GM18520 (cell line): ENCODE results near the gene SHISA9.

Source experiments
- ATAC-seq: cut with Tn5 transposase; IDR thresholded peaks from one replicate; pipeline ENCODE4 v1.9.1; 2021; ENCODE audit not compliant: unreplicated experiment

The SHISA9 gene

DNA sequence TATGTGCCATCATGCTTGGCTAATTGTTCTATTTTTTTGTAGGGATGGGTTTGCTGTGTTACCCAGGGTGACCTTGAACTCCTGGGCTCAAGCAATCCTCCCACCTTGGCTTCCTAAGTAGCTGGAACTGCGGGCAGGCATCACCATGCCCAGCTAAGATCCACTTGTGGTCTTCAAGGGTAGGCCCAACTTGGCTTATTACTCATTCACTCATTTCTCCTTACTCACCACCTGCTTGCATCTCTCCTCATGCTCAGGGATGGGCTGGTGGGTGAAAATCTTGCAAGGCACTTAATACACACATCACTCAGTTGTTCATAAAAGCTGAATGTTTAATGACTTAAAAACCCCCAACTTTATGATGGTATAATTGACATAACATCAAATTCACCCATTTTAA, 207.8 kb downstream of the SHISA9 start:
- ATAC-seq: no peak

DNA sequence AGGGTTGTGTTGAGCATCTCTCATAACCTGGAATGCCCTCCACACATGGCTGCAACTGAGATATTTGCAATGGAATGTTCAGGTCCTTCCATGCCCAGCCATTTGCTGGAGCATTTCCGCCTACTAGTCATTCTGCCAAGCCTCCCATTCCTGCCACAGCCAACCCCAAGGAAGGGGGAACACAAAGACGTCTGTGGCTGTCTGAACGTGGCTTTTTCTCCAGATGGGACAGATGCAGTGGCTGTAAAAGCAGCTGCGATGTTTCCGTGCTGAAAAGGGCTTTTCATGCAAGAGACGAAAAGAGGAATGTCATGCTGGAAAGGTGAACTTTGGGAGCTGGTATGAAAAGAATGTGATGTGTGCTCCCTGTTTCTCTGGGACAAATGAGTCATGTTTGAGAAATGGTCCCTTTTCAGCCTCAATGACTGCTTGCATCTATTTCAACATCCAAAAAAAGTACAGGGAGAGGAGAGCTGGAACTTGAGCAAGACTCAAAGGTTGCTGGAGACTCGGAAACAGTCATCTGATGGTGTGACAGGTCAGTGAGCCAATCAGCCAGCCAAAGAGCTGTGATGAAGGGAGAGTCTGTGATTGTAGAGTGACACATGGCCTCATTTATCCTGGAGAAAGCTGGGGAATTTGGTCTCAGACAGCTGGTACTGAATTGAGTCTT, 208.9 kb downstream of the SHISA9 start:
- ATAC-seq: no peak

DNA sequence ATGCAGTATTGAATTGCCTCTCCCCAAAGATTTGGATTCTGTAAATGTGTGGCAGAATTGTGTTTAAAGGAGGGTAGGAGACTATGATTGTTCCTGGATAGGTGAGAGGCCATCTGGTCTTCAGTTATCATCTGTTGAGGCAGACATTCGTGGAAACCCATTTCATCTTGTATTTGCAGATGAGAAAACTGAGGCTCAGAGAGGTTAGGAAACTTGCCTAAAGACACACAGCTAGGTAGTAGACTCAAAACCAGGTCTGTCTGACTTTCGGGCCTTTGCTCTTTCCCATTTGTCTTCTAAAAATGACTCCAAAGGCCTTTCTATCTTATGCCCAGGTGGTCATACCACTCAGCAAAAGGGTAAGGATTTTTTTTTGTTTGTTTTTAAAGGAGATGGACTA, 210.3 kb downstream of the SHISA9 start:
- ATAC-seq: no peak

DNA sequence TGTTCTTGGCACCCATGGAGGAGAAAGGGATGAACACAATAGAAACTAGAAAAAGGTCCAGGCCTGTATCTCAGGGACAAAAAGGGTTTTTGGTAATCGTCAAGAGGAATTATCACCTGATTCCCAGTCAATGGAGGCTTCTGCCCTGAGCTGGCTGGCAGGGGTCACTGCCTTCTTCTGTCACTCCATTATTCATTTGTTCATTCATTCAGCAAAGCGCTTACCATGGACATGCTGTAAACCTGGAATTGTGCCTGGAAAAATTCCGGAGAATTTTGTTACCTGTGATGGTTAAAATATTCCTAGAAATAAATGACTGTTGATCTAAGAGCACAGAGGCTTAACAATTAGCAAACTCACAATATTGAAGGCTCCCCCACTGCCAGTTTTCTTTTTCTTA, 212.3 kb downstream of the SHISA9 start:
- ATAC-seq: no peak

DNA sequence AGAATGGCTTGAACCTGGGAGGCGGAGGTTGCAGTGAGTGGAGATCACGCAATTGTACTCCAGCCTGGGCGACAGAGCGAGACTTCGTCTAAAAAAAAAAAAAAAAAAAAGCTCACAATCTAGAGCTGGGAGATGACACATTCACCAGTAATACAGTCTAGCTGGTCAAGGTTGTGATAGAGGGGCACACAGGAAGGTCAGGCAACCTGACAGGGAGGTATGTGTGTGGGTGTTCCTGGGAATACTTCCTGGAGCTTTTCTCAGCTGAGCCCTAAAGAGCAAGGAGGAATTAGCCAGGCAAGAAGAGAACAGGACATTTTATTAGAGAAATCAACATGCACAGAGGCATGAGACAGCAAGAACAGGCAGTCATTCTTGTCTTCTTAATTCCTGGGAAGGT, 216.7 kb downstream of the SHISA9 start:
- ATAC-seq: no peak

DNA sequence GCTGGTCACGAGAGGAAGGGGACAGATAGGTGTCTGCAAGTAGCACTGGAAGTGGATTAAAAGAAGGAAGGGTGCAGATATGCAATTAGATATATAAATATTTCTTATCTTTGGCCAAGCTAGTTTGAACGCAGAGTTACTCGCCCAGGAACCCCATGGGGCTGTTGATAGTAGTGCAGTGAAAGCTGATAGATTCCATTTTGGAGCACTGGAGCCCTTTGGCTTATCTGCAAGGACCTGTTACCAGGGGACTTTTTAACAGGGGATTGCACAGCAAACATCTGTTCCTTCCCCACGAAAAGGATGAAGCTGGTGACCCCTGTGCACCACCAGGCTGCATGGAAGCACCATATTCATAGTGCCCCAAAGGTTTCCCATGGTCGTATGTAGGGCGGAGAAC, 218.7 kb downstream of the SHISA9 start:
- no peak for ATAC-seq

DNA sequence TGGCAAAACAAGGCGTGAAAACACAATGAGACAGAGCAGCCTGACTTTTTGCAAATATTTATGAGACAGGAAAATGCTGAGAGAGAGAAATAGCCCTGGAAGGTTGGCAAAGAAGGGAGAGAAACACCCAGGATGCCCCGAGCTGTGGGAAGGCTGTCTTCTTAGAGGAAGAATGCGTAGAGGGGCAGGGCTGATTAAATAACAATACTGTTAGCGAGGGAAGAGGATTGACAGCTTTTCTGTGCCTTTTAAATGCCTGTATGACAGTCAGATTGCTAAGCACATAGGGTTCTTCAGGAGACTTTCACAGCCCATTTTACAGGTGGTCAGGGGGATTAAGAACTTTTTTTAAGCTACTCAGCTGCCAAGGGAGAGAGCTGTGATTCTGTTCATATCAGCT, 219.2 kb downstream of the SHISA9 start:
- ATAC-seq: no peak

DNA sequence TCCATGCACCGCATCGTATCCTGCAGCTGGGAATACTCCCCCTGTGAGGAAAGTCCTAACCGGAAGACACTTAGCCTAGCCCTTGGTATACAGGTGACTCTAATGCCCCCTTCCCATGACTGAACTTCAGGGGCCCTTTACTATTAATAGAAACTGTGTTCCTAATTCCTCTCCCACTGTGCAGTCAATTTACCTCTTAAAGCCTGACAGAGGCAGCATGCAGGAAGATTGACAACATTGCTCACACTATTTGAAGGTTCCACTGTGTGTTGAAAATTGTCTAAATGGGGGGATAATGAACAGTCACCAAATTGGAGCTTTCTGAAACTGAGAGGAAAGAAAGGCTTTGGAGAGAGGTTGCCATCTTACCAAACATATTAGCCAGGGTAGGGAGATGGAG, 222.6 kb downstream of the SHISA9 start:
- ATAC-seq: no peak

DNA sequence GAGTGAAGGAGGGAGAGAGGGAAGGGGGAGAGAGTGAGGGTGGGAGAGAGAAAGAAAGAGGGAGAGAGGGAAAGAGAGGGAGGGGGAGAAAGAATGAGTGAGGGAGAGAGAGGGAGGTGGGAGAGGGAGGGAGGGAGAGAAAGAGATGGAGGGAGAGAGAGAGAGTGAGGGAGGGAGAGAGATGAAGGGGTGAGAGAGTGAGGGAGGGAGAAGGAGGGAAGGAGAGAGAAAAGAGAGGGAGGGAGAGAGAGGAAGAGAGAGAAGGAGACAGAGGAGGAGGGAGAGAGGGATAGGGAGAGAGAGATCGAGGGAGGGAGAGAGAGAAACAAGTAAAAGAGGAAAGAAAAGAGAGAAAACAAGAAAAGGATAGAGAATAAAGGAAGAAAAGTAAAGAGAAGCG, 225.7 kb downstream of the SHISA9 start:
- ATAC-seq: no peak

DNA sequence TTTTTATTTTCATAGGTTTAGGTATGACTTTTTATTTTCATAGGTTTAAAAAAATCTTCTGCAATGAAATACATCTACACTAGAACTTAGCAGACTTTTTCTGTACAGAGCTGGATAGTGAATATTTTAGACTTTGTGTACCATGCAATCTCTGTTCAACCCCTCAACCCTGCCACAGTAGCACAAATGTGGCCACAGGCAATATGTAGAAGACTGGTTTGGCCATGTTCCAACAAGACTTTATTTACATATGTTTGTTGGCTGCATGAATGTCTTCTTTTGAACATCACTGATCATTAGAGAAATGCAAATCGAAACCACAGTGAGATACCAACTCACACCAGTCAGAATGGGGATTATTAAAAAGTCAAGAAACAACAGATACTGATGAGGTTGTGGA, 229.2 kb downstream of the SHISA9 start:
- ATAC-seq: no peak

DNA sequence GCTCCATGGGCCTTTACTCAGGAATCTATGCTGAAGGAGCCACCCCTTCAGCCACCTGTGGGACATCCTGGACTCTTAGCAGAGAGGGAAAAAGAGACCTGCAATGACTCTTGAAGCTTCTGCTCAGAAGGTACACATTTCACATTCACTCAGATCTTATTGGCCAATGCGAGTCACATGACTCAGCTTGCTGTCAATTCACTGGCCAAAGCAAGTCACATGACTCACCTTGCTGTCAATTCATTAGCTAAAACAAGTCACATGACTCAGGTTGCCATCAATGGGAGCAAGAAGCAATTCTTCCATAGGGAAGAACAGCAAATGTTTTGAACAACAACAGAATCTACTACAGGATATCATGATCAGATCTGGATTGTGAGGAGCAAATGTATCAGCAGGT, 233.4 kb downstream of the SHISA9 start:
- no peak for ATAC-seq

DNA sequence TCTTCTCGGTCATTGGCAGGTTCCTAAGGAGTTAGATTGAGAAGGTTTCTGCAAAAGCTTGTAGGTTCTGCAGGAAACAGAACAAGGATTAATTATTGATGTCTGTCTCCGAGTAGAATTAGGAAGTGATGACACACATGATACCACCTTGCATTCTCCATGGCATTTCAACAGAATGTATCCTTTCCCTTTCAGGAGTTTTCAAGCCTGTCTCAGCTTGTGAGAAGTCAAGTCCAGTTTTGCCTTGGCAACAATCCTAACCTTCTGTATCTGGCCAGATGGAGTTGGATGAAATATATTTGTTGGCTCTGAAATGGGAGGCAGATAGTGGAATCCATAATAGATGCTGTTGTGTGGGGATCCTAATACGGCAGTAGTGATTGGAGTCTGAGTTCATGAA, 235.5 kb downstream of the SHISA9 start:
- no peak for ATAC-seq

DNA sequence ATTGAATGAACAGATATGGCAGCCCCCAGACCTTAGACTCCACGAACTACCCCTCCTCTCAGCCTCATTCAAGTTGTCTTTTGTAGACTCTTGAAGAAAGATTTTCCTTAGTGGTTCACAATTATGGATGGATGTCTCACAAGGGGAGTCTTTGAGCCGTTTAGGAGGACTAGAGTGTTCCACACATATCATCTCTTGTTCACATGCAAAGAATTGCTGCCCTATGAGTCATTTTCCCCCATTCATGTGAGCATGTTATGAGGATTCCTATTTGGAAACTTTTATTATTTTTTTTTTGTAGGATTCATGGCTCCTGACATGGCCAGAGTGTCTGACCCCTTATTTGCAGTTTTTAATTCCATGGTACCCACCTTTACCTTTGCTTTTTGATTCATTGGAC, 237.1 kb downstream of the SHISA9 start:
- no peak for ATAC-seq

DNA sequence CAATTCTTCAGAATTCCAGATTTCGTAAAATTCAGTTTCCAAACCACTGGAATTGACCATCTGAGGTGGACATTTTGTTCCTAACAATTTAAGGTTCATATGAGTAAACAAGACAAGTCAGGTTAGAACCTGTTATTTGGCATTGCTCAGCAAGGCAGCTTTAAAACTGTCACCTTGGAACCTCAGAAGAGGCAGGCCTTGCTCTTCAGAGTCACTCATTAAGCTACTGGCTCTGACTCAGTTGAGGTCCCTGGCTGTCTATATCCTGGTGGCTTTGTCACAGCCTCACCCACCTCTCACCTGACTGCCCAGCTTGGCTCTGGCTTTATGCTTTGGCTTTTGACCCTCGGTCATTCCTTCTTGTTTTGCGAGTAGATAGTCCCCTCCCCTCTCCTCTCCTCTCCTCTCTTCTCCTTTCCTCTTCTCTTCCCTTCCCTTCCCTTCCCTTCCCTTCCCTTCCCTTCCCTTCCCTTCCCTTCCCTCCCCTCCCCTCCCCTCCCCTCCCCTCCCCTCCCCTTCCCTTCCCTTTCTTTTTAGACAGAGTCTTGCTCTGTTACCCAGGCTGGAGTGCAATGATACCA, 238.4 kb downstream of the SHISA9 start:
- no peak for ATAC-seq

DNA sequence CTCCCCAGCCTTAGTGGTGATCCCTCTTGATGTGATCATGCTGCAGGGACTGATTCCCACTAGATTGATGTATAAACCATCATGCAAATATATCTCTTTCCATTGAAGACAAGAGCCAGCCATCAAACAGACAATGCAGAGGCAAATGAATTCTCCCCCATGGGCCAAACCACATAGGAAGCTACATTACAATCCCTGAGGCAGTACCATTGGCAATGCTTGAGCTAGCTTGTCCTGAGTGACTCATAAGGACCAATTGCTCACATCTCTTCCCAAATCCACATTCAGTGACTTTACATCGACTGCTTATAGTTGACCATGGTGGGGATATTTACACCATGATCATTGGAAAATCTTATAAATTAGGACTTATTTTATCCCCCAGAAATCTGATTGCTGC, 242.2 kb downstream of the SHISA9 start:
- no peak for ATAC-seq

DNA sequence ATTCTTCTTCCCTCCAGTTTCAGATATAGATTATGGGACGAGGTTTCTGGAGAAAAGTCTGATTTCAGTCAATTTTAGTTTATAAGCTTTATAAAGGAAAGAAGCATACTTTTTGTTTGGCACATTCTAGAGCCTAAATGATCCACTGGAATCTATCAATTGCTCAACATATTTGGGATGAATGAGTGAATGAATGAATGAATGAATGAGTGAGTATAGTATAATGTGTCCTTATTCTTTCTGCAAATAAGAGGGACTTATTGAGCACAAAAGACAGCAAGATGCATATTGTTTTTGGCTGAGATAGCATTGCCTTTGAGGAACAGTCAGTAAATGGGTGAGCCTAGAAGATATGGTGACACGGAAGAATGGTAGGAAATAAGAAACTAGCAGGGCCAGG, 245.4 kb downstream of the SHISA9 start:
- no peak for ATAC-seq

DNA sequence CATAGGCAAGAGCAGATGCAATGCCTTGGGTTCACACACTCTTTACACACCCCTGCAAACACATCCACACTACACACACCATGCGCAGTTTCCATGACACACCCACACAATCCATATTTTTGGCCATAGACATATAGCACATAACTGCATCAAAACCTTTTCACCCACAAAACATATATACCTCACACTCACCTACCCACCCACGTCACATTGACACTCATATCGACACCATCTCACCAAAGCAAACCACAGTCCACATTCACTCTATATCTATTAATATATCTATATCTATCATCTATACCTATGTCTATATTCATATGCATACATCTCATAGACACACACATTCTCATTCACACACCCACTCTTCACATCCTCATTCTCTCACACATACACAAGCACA, 246.9 kb downstream of the SHISA9 start:
- ATAC-seq: no peak

DNA sequence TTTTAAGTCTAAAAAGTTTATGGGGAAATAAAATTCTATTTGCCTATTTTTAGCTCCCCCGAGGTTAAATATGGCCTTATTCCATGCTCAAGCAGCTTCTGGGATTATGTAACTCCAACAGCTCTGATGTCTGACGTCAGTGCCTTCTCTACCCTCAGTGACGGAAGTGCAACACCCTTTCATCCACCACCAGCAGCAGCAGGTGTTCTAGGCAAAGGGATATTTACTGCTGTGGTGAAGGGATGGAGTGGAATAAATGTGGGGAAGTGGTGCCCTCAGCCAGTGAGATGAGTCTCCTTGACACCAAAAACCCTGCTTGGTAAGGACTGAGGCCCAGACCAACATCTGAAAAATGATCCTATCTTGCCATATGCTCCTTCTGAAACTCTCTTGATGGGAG, 247.4 kb downstream of the SHISA9 start:
- no peak for ATAC-seq

DNA sequence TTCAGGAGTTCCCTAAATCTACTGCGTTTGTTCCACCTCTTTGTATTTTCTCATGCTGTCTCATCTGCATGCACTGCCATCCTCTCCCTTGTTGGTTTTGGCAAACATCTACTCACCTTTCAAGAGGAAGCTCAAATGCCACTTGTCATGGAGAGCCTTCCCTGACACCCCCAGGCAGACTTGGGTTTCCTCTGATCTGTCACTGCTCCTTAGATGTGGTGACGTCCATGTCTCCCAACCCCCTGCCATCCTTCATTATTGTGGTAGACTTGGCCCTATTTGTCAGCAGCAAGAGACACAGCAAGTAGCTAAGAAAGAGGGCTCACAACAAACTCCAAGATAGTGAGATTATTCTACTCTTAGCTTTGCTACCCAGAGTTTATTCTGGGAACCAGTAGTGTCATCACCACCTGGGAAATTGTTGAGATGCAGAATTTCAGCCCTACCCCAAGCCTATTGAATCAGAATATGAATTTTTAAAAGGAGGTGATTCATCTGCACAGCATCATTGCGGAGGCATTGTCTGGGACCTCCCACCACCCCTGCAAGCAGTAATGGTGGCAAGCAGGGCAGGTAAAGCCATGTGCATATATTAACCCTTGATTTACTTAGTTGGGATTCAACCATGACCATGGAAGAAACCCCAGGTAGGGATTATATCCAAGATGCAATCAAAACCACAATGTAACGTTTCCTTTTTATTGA, 248.9 kb downstream of the SHISA9 start:
- ATAC-seq: no peak

DNA sequence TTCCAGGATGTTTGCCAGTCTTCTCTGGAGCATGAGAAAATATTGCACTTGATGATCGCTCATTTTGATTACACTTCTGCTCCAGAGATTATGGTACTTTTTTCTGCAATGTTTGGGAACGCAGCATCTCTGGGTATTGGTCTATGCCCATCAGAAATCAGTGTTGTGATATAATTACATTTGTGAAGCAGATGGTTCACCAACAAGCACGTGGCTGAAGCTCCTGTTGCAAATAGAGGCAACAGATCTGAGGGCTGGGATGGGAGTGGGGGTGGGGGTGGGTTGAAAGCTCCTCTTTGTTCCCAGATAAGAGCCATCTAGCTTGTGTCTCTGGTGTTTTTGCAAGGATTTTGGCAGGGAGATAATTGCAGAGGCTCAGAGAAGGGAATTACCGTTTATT, 252.3 kb downstream of the SHISA9 start:
- no peak for ATAC-seq

DNA sequence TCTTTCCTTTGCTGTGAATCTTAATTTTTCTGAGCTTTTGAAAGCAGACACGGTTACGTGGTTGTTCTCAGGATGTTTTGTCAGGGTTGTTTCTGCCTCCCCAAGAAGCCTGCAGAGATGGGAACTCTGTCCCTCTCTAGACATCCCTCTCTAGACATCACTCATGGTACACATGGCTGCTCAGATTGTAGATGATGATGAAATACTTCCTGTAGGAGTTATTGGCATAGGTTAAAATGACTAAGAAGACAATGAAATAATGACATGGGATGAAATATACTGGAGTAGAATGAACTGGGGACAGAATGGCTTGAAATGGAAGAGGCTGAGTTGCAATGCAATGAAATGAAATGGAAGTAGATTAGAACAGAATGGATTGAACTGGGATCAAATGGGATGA, 253.4 kb downstream of the SHISA9 start:
- no peak for ATAC-seq

DNA sequence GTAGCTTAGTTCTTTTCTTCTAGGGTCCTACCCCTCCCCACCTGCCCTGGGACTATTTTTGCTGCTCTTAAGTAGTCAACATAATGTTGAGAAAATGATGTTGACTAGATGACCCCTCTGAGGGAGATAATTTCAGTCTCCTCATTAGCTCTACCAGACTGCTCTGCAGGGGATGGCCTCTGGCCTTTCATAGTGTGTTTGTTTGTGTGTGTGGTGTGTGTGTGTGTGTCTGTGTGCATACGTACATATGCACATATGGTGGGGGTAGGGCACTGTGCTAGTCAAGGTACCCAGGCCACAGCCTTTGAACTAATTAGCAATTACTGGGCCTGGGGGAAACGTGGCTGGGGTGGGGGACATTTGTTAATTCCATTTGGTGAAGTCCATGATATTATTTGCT, 254.0 kb downstream of the SHISA9 start:
- no peak for ATAC-seq

DNA sequence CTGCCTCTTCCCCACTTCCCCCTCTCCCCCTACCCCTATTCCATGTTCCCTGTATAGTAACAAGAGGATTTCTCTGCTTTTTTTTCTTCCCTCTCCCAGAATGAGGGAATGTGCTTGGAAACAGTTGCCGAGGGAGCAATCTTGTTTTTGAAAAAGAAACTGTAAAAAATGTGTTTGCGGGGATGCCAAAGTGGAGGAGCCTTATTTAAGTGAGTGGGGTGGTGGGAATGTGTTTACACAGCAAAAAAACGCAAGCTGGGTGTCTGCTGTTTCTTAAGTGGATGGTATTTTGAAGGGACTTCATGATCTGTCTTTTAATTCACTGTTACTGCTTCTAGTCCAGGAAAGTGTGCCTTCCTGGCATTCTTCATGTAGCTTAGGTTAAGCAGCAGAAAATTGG, 254.4 kb downstream of the SHISA9 start:
- no peak for ATAC-seq
